ENCODE data around the gene CIAO1. TPM values are rescaled to one million over a fixed set of nuclear protein-coding genes. Genes with fewer than 3 reads are reported as not detected.

Gene CIAO1
- polyA plus RNA-seq, 3 donors, result 73.7 to 93.8 (median 89.4) TPM

DNA sequence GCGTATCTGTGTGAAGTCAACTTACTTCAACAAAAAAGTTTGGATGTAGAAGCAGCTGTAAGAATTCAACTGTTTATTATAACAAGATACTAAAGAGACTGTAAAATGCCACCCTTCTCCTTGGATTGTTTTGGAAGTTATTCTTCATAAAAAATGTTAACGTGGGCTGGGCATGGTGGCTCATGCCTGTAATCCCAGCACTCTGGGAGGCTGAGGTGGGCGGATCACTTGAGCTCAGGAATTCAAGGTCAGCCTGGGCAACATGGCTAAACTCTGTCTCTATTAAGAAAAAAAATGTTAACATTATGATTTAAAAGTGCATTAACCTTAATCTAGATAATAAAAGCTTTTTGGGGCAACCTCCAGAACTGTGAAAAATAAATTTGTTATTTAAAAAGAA, 7.7 kb downstream of the CIAO1 start:
- no peak overlapping the region for H3K9ac ChIP-seq (ENCODE audit: insufficient read depth, low read length, poor library complexity, severe bottlenecking)
- intact Hi-C loops (cut with micrococcal nuclease), result no loop called here

DNA sequence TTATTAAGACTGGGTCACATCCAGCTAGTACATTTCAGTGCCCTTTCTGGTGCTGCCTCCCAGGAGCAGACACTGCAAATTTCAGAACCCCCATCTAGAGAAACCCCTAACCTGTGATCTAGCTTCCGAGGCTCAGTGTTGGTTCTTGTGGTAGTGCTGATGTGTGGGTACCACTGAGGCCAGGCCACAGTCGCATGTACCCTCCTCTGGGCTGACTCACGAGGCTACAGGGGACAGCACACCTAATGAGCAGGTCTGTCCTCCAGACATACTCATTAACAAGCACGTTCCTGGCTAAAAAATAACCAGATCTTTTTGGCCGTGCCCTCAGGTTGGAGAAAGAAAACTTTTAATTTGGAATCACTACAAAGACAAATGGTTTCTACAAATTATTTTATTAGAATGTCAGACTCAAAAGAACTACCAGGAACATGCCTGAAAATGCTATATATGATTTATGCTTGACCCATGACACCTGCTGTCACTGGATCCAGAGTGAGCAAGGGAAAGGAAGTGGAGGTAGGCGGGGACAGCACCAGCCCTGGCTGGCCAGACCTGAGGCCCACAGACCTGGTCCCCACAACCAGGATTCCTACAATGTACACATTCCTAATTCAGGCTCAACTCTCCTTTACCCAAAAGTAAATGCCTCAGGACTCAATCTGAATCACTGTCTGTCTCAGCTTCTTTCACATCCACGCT, 8.5 kb downstream of the CIAO1 start:
- Mint-ChIP-seq H3K27me3 (ENCODE audit: low read depth in 3 of 3) (peaks cover 0 to 2% (median 0%) of the 10 kb centered on the region in 3 donors), H3K36me3 (peaks cover 73 to 99% of the 10 kb centered on the region in 2 donors), H3K4me3 (no peak overlapping the region), H3K9me3 (no peaks in the 10 kb centered on the region), H3K4me1 (no peaks in the 10 kb centered on the region), H3K27ac (peak overlapping the region in 4 of 7 donors; percentile 23 to 61 (median 42))
- Histone ChIP-seq H4K20me1 (ENCODE audit: insufficient read depth, low read length) (peaks cover 4% of the 10 kb centered on the region), H3K27ac (ENCODE audit: low read depth in 1 of 2, low read length in 2 of 2) (peak overlapping the region in 1 of 2 donors; percentile 16), H3K4me2 (replicated peaks; ENCODE audit: extremely low read depth, low read length, poor library complexity, severe bottlenecking) (no peak overlapping the region), H3K36me3 (replicated peaks in 1 of 2; ENCODE audit: control insufficient read depth in 1 of 2, insufficient read depth in 2 of 2, low read length in 2 of 2) (peaks cover 76 to 100% of the 10 kb centered on the region in 2 donors), H3K4me3 (replicated peaks in 1 of 3; ENCODE audit: low read depth in 2 of 3, low read length in 3 of 3) (no peak overlapping the region), H3K9ac (ENCODE audit: insufficient read depth, low read length, poor library complexity, severe bottlenecking) (no peak overlapping the region), H3K4me1 (ENCODE audit: control insufficient read depth in 1 of 2, insufficient read depth in 2 of 2, low read length in 2 of 2) (no peaks in the 10 kb centered on the region), H2AFZ (ENCODE audit: insufficient read depth, low read depth, low read length, poor library complexity, severe bottlenecking) (no peak overlapping the region), H3K27me3 (ENCODE audit: control insufficient read depth in 2 of 2, insufficient read depth in 2 of 2, low read length in 2 of 2) (no peaks in the 10 kb centered on the region), H3K9me3 (replicated peaks in 1 of 2; ENCODE audit: control insufficient read depth in 1 of 2, insufficient read depth in 1 of 2, low read length in 2 of 2) (no peaks in the 10 kb centered on the region), H3K79me2 (ENCODE audit: insufficient read depth, low read length) (no peaks in the 10 kb centered on the region)
- TF ChIP-seq, protein P1, sequence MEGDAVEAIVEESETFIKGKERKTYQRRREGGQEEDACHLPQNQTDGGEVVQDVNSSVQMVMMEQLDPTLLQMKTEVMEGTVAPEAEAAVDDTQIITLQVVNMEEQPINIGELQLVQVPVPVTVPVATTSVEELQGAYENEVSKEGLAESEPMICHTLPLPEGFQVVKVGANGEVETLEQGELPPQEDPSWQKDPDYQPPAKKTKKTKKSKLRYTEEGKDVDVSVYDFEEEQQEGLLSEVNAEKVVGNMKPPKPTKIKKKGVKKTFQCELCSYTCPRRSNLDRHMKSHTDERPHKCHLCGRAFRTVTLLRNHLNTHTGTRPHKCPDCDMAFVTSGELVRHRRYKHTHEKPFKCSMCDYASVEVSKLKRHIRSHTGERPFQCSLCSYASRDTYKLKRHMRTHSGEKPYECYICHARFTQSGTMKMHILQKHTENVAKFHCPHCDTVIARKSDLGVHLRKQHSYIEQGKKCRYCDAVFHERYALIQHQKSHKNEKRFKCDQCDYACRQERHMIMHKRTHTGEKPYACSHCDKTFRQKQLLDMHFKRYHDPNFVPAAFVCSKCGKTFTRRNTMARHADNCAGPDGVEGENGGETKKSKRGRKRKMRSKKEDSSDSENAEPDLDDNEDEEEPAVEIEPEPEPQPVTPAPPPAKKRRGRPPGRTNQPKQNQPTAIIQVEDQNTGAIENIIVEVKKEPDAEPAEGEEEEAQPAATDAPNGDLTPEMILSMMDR (IDR thresholded peaks at IDR 0.05), result no peak
- DNase-seq, result no peak
- no CpG with 5 or more reads among the region's 7 CpGs for WGBS (ENCODE audit: insufficient coverage)
- intact Hi-C loops (cut with micrococcal nuclease), result no loop called here

More for the DNA sequence above, 7.7 kb downstream of the CIAO1 start:
- Mint-ChIP-seq H3K36me3 (peaks cover 72 to 99% of the 10 kb centered on the region in 2 donors), H3K4me1 (no peaks in the 10 kb centered on the region), H3K4me3 (no peak overlapping the region), H3K9me3 (no peaks in the 10 kb centered on the region), H3K27ac (no peak overlapping the region), H3K27me3 (ENCODE audit: low read depth in 3 of 3) (peaks cover 0 to 2% (median 0%) of the 10 kb centered on the region in 3 donors)
- H4K20me1 ChIP-seq (ENCODE audit: insufficient read depth, low read length), result peaks cover 4% of the 10 kb centered on the region
- no peak overlapping the region for H3K27ac ChIP-seq (ENCODE audit: low read depth in 1 of 2, low read length in 2 of 2)
- DNase-seq, result no peak
- H3K4me2 ChIP-seq (replicated peaks; ENCODE audit: extremely low read depth, low read length, poor library complexity, severe bottlenecking), result no peak overlapping the region
- H3K4me1 ChIP-seq (ENCODE audit: control insufficient read depth in 1 of 2, insufficient read depth in 2 of 2, low read length in 2 of 2), result no peaks in the 10 kb centered on the region
- WGBS (ENCODE audit: insufficient coverage), result 92% methylated on average over 2 of the region's 3 CpGs
- no peak overlapping the region for H3K4me3 ChIP-seq (replicated peaks in 1 of 3; ENCODE audit: low read depth in 2 of 3, low read length in 3 of 3)
- H3K36me3 ChIP-seq (replicated peaks in 1 of 2; ENCODE audit: control insufficient read depth in 1 of 2, insufficient read depth in 2 of 2, low read length in 2 of 2), result peaks cover 76 to 100% of the 10 kb centered on the region in 2 donors
- H3K27me3 ChIP-seq (ENCODE audit: control insufficient read depth in 2 of 2, insufficient read depth in 2 of 2, low read length in 2 of 2), result no peaks in the 10 kb centered on the region
- no peaks in the 10 kb centered on the region for H3K79me2 ChIP-seq (ENCODE audit: insufficient read depth, low read length)
- H2AFZ ChIP-seq (ENCODE audit: insufficient read depth, low read depth, low read length, poor library complexity, severe bottlenecking), result no peak overlapping the region
- no peaks in the 10 kb centered on the region for H3K9me3 ChIP-seq (replicated peaks in 1 of 2; ENCODE audit: control insufficient read depth in 1 of 2, insufficient read depth in 1 of 2, low read length in 2 of 2)
- TF ChIP-seq, protein P1 (IDR thresholded peaks at IDR 0.05), result no peak
